Endothelial cell of umbilical vein (primary cell): ENCODE data around the gene CARD9. TPM values are rescaled to one million over a fixed set of nuclear protein-coding genes. Genes with fewer than 3 reads are reported as not detected.
"Not testable (repeated sequence)": the region's sequence is repeated elsewhere in the genome, so short reads cannot be mapped to it uniquely, and the experiment has no call there.

Source experiments
- BruUV-seq: library from RNA; stranded (reverse); fragments of 400-500 nt; replicated peaks from 2 replicates; lab custom pipeline; 2021; lab: Mats Ljungman, UMichigan
- CTCF ChIA-PET: fragments of 300-600, 350-600 bp; sonication (Branson Sonifier 250); formaldehyde crosslinking; loops from one replicate; lab custom pipeline; 2021; ENCODE audit warnings: antibody characterized with exemption, inconsistent platforms; lab: Charles Lee
- POLR2A ChIA-PET: fragments of 300-600, 350-600 bp; sonication (Branson Sonifier 250); formaldehyde crosslinking; loops from one replicate; lab custom pipeline; 2021; ENCODE audit warnings: antibody characterized with exemption, inconsistent platforms; lab: Charles Lee
- DNase-seq: peaks from one replicate; pipeline ENCODE4 v3.0.0-alpha.2; 2011; ENCODE audit warnings: low read depth, low spot score
- FAIRE-seq: peaks from 2 replicates; lab custom pipeline; 2011; peaks lifted over from hg19 to GRCh38; lab: Jason Lieb, UNC
- H2AFZ ChIP-seq: 2 replicates; pipeline ENCODE4 v1.6.0; 2012; ENCODE audit warnings: low read depth, low read length, control low read depth, inconsistent platforms
- H3K27ac ChIP-seq: 2 replicates; pipeline ENCODE4 v1.5.1; 2011; ENCODE audit warnings: low read depth, mild to moderate bottlenecking, control low read depth, low read length, moderate library complexity; ENCODE audit not compliant: insufficient read depth
- H3K27me3 ChIP-seq, 2 experiments: 2 replicates each; pipeline versions ENCODE4 v1.6.0 to v1.6.1; 2011; ENCODE audit warnings: low read length in 2 of 2, mixed read lengths in 1 of 2; ENCODE audit not compliant: control insufficient read depth in 2 of 2, insufficient read depth in 2 of 2
- H3K36me3 ChIP-seq, 2 experiments: 2 replicates in 1 of 2; 3 replicates in 1 of 2; pipeline ENCODE4 v1.5.1; 2011; ENCODE audit warnings: low read length in 2 of 2, mild to moderate bottlenecking in 1 of 2, moderate library complexity in 1 of 2; ENCODE audit not compliant: control insufficient read depth in 2 of 2, insufficient read depth in 2 of 2; ENCODE audit errors: extremely low read depth in 1 of 2
- H3K4me1 ChIP-seq: 3 replicates; pipeline ENCODE4 v1.5.1; 2011; ENCODE audit warnings: mild to moderate bottlenecking, low read length; ENCODE audit not compliant: control insufficient read depth, insufficient read depth; ENCODE audit errors: extremely low read depth
- H3K4me2 ChIP-seq: 2 replicates; pipeline ENCODE4 v1.6.1; 2011; ENCODE audit warnings: low read length, control low read depth, mixed read lengths; ENCODE audit not compliant: insufficient read depth
- H3K4me3 ChIP-seq, 3 experiments: fragments of 200-600 bp in 1 of 3; sonication (generic), shearing (Covaris generic) in 1 of 3; replicated peaks in 1 of 3; 2 replicates each; pipeline ENCODE4 v1.5.1; 2011 to 2016; ENCODE audit warnings: control low read depth in 3 of 3, low read length in 3 of 3, mild to moderate bottlenecking in 2 of 3, inconsistent platforms in 1 of 3, low read depth in 1 of 3, moderate library complexity in 1 of 3; ENCODE audit not compliant: insufficient read depth in 1 of 3
- H3K79me2 ChIP-seq: 2 replicates; pipeline ENCODE4 v1.6.0; 2012; ENCODE audit warnings: low read length, inconsistent platforms; ENCODE audit not compliant: control insufficient read depth, insufficient read depth
- H3K9ac ChIP-seq: replicated peaks from 2 replicates; pipeline ENCODE3; 2011; ENCODE audit warnings: low read length, control low read depth; ENCODE audit not compliant: insufficient read depth; ENCODE audit errors: extremely low read depth
- H3K9me1 ChIP-seq: replicated peaks from 3 replicates; pipeline ENCODE4 v1.6.0; 2011; ENCODE audit warnings: mild to moderate bottlenecking, low read length; ENCODE audit not compliant: control insufficient read depth, insufficient read depth; ENCODE audit errors: extremely low read depth
- H3K9me3 ChIP-seq: replicated peaks from 2 replicates; pipeline ENCODE4 v1.5.1; 2012; ENCODE audit warnings: low read length, inconsistent platforms; ENCODE audit not compliant: control insufficient read depth, insufficient read depth
- H4K20me1 ChIP-seq: replicated peaks from 2 replicates; pipeline ENCODE3; 2011; ENCODE audit warnings: mild to moderate bottlenecking, low read length; ENCODE audit not compliant: control insufficient read depth, insufficient read depth; ENCODE audit errors: extremely low read depth
- EZH2 ChIP-seq: IDR thresholded peaks from 2 replicates; pipeline ENCODE4 v1.6.1; 2012; ENCODE audit warnings: borderline replicate concordance, low read depth, mild to moderate bottlenecking, moderate library complexity, low read length, inconsistent platforms; ENCODE audit not compliant: severe bottlenecking
- JUN ChIP-seq: IDR thresholded peaks from 2 replicates; pipeline ENCODE4 v1.6.1; 2011; ENCODE audit warnings: borderline replicate concordance, low read depth; ENCODE audit not compliant: insufficient read length, insufficient read depth
- POLR2AphosphoS5 ChIP-seq: IDR thresholded peaks from 2 replicates; pipeline ENCODE4 v1.6.1; 2012; ENCODE audit warnings: low read depth, mild to moderate bottlenecking, control low read depth, low read length, moderate library complexity; ENCODE audit not compliant: insufficient read depth
- dilution Hi-C: fragments of 300-500 bp; cut with MboI; formaldehyde crosslinking; loops from one replicate; pipeline ENCODE4 v1.15.0; 2019; ENCODE audit warnings: low sequenced_read_pairs; ENCODE audit not compliant: extremely low pct_ligation_motif_present
- intact Hi-C: fragments of 100-400 bp; cut with micrococcal nuclease; formaldehyde crosslinking; loops from one replicate; pipeline ENCODE4 v1.10.0; 2022
- polyA plus RNA-seq, 4 experiments: library from polyadenylated mRNA; depleted of rRNA in 3 of 4; stranded (reverse) in 3 of 4; unstranded in 1 of 4; fragments of >200 nt; gene quantifications; 2 replicates each; pipeline versions ENCODE4 v1.2.1 to v1.2.3, GENCODE V29; 2011 to 2012; ENCODE audit warnings: missing spikeins in 1 of 4
- total RNA-seq: library from RNA; stranded (reverse); gene quantifications from 2 replicates; pipeline ENCODE4 v1.2.3, GENCODE V29; 2021

CARD9 gene
- total and polyA plus RNA-seq, 2 donors (not counting 3 experiments of a cell fraction or from before 2014, with no cell fraction given), result 0.22 to 0.71 TPM

- POLR2A ChIA-PET, H3K79me2 ChIP-seq, H3K4me2 ChIP-seq, BruUV-seq, CTCF ChIA-PET, H3K27me3 ChIP-seq, H3K36me3 ChIP-seq, H3K4me1 ChIP-seq, H3K4me3 ChIP-seq, intact Hi-C loops, H3K9me3 ChIP-seq, H3K27ac ChIP-seq, H3K9me1 ChIP-seq, dilution Hi-C loops, H3K9ac ChIP-seq, DNase-seq, FAIRE-seq, H4K20me1 ChIP-seq, H2AFZ ChIP-seq: not testable (repeated sequence)
Observed at GRCh38 chr9:136351868-136352267, 21.6 kb downstream of the CARD9 start.

GRCh38 chr9:136351252-136351800 is 22.1 kb downstream of the CARD9 start:
- Histone ChIP-seq H3K36me3 (no peaks in the 10 kb centered on the region), H4K20me1 (no peaks in the 10 kb centered on the region), H3K79me2 (no peaks in the 10 kb centered on the region), H3K4me2 (no peak overlapping the region), H3K27me3 (no peaks in the 10 kb centered on the region), H2AFZ (no peak overlapping the region), H3K9ac (no peak overlapping the region), H3K4me3 (no peak overlapping the region), H3K9me1 (no peaks in the 10 kb centered on the region), H3K27ac (no peak overlapping the region), H3K4me1 (no peaks in the 10 kb centered on the region), H3K9me3 (no peaks in the 10 kb centered on the region)
- ChIA-PET POLR2A (no interaction called here), CTCF (no interaction called here)
- no peak for FAIRE-seq
- BruUV-seq, result no TSS peak
- intact Hi-C loops, result no loop called here
- no peak for DNase-seq
- dilution Hi-C loops, result no loop called here
- no peak for TF ChIP-seq JUN
- TF ChIP-seq EZH2, result no peak
- peak; percentile 12 for TF ChIP-seq POLR2AphosphoS5
